ENCODE measurements around the gene UAP1. TPM values are rescaled to one million over a fixed set of nuclear protein-coding genes. Genes with fewer than 3 reads are reported as not detected.

UAP1 gene
- total and polyA plus RNA-seq, 5 experiments from 2014 or later = 17.1 to 27.0 (median 20.7) TPM

Other genes starting within 250 kb of the UAP1 start
- gene SPATA46, start 184.9 kb upstream of the UAP1 start, total RNA-seq = not detected
- gene SPATA46, start 184.9 kb upstream of the UAP1 start, polyA plus RNA-seq = not detected
- under 1 TPM in 1 of 2 experiments, not detected in 1; 0.22 TPM for gene C1orf226, start 180.0 kb upstream of the UAP1 start, total RNA-seq
- gene C1orf226, start 180.0 kb upstream of the UAP1 start, polyA plus RNA-seq = not detected
- under 1 TPM; 0.19 to 0.29 TPM for gene SH2D1B, start 149.6 kb upstream of the UAP1 start, total RNA-seq
- 1 to 10 TPM in 1 of 3 donors, under 1 TPM in 2; 0.10 to 5.9 (median 0.33) TPM for gene SH2D1B, start 149.6 kb upstream of the UAP1 start, polyA plus RNA-seq
- gene UHMK1, start 63.9 kb upstream of the UAP1 start, total RNA-seq = 10 to 100 TPM; 65.5 to 68.6 TPM
- 10 to 100 TPM; 48.4 to 75.9 (median 57.6) TPM for gene UHMK1, start 63.9 kb upstream of the UAP1 start, polyA plus RNA-seq
- gene DDR2, start 70.7 kb downstream of the UAP1 start, total RNA-seq = under 1 TPM; 0.16 to 0.21 TPM
- gene DDR2, start 70.7 kb downstream of the UAP1 start, polyA plus RNA-seq = under 1 TPM in 1 of 3 donors, not detected in 2; 0.33 TPM
- gene HSD17B7, start 229.0 kb downstream of the UAP1 start, total RNA-seq = 10 to 100 TPM; 33.5 to 39.5 TPM
- gene HSD17B7, start 229.0 kb downstream of the UAP1 start, polyA plus RNA-seq = 10 to 100 TPM; 19.1 to 27.6 (median 23.0) TPM

All from naive thymus-derived CD8-positive, alpha-beta T cell (primary cell).